A549 (cell line): ENCODE measurements around the gene RASGRP2. TPM values are rescaled to one million over a fixed set of nuclear protein-coding genes. Genes with fewer than 3 reads are reported as not detected.
A peak's percentile ranks its signal among the peaks of the same experiment; 100 is the strongest.

ENCODE experiments used
- ATAC-seq, 2 experiments: fragments of 200-7000 bp in 1 of 2; fragments of >200 bp in 1 of 2; cut with Nextera tagmentation in 1 of 2; cut with Tn5 transposase in 1 of 2; 3 replicates each; pipeline versions ENCODE4 v1.8.0 to v1.9.1; 2018 to 2020; ENCODE audit warnings: mild to moderate bottlenecking in 1 of 2, moderate library complexity in 1 of 2
- CTCF ChIA-PET: fragments of 300-600 bp; sonication (Branson Sonifier 250); formaldehyde crosslinking; extraction: SDS; loops from one replicate; lab custom pipeline; 2021; ENCODE audit warnings: antibody characterized with exemption, inconsistent platforms; lab: Yijun Ruan, JAX
- POLR2A ChIA-PET: fragments of 350-600 bp; formaldehyde crosslinking; extraction: SDS; loops from one replicate; lab custom pipeline; 2021; ENCODE audit warnings: antibody characterized with exemption, inconsistent platforms; lab: Yijun Ruan, JAX
- DNase-seq, 2 experiments: peaks; one replicate each; pipeline versions ENCODE4 v3.0.0 to v3.0.0-alpha.2; 2011 to 2016; ENCODE audit warnings: low read depth in 1 of 2, low spot score in 1 of 2
- FAIRE-seq: peaks from 2 replicates; lab custom pipeline; 2011; peaks lifted over from hg19 to GRCh38; lab: Jason Lieb, UNC
- H3K27ac ChIP-seq, 2 experiments: fragments of >200 bp; sonication (Bioruptor Twin); formaldehyde crosslinking; 3 replicates each; pipeline ENCODE4 v1.5.1; 2016 to 2017
- H3K4me1 ChIP-seq: fragments of >200 bp; sonication (Bioruptor Twin); formaldehyde crosslinking; 3 replicates; pipeline ENCODE4 v1.6.1; 2016
- H3K4me2 ChIP-seq: fragments of >200 bp; sonication (Bioruptor Twin); formaldehyde crosslinking; 3 replicates; pipeline ENCODE4 v1.6.1; 2016
- H3K4me3 ChIP-seq: fragments of >200 bp; sonication (Bioruptor Twin); formaldehyde crosslinking; 3 replicates; pipeline ENCODE4 v1.5.1; 2016
- H3K9me3 ChIP-seq: fragments of >200 bp; sonication (Bioruptor Twin); formaldehyde crosslinking; 3 replicates; pipeline ENCODE4 v1.6.1; 2016
- CBX8 ChIP-seq: fragments of 200-600 bp; sonication (generic); IDR thresholded peaks from 2 replicates; pipeline ENCODE4 v1.6.1; 2016
- EHMT2 ChIP-seq: fragments of 200-600 bp; sonication (generic); IDR thresholded peaks from 2 replicates; pipeline ENCODE4 v1.6.1; 2016; ENCODE audit warnings: antibody characterized with exemption, low read depth, mild to moderate bottlenecking, moderate library complexity
- ESRRA ChIP-seq: fragments of 150-350 bp; IDR thresholded peaks from 2 replicates; pipeline ENCODE4 v1.6.1; 2014; ENCODE audit warnings: mild to moderate bottlenecking, low read length, borderline replicate concordance
- FOSL2 ChIP-seq, 2 experiments: fragments of 450-650 bp in 1 of 2; fragments of >200 bp in 1 of 2; sonication (Bioruptor Twin) in 1 of 2; formaldehyde crosslinking; IDR thresholded peaks; 2 replicates each; pipeline versions ENCODE4 v1.5.0 to v1.6.1; 2016 to 2020; ENCODE audit warnings: mild to moderate bottlenecking in 1 of 2, moderate library complexity in 1 of 2
- FOXS1 ChIP-seq: fragments of 250-450 bp; sonication (Bioruptor Pico); IDR thresholded peaks from 2 replicates; pipeline ENCODE4 v1.5.0; 2020; ENCODE audit warnings: mild to moderate bottlenecking, moderate library complexity
- GATA3 ChIP-seq: IDR thresholded peaks from 2 replicates; pipeline ENCODE4 v1.6.1; 2012; ENCODE audit warnings: borderline replicate concordance
- HEYL ChIP-seq: fragments of 250-450 bp; sonication (Bioruptor Pico); IDR thresholded peaks from 2 replicates; pipeline ENCODE4 v1.8.0; 2021; ENCODE audit warnings: mild to moderate bottlenecking, moderate library complexity
- HMGXB4 ChIP-seq: fragments of 250-450 bp; sonication (Bioruptor Pico); IDR thresholded peaks from 2 replicates; pipeline ENCODE4 v1.5.0; 2021; ENCODE audit warnings: mild to moderate bottlenecking, moderate library complexity, borderline replicate concordance
- HOXA7 ChIP-seq: fragments of 250-450 bp; sonication (Bioruptor Pico); IDR thresholded peaks from 2 replicates; pipeline ENCODE4 v1.5.0; 2020; ENCODE audit warnings: mild to moderate bottlenecking, moderate library complexity
- HOXB13 ChIP-seq: fragments of 250-450 bp; sonication (Bioruptor Pico); IDR thresholded peaks from 2 replicates; pipeline ENCODE4 v1.5.0; 2020; ENCODE audit warnings: low read depth, mild to moderate bottlenecking, moderate library complexity
- HOXB5 ChIP-seq: fragments of 250-450 bp; sonication (Bioruptor Pico); IDR thresholded peaks from 2 replicates; pipeline ENCODE4 v1.5.0; 2020; ENCODE audit warnings: mild to moderate bottlenecking, moderate library complexity
- JUN ChIP-seq, 2 experiments: fragments of >200 bp; sonication (Bioruptor Twin); formaldehyde crosslinking; IDR thresholded peaks; 2 replicates in 1 of 2; 3 replicates in 1 of 2; pipeline ENCODE4 v1.6.1; 2016 to 2017
- JUNB ChIP-seq: fragments of >200 bp; sonication (Bioruptor Twin); formaldehyde crosslinking; IDR thresholded peaks from 2 replicates; pipeline ENCODE4 v1.6.1; 2016
- KDM1A ChIP-seq: fragments of 200-600 bp; sonication (generic); IDR thresholded peaks from 2 replicates; pipeline ENCODE4 v1.6.1; 2016; ENCODE audit warnings: low read depth, mild to moderate bottlenecking
- MAZ ChIP-seq: fragments of 150-350 bp; IDR thresholded peaks from 2 replicates; pipeline ENCODE4 v1.6.1; 2014; ENCODE audit warnings: antibody characterized with exemption, low read depth, low read length, borderline replicate concordance
- NR3C1 ChIP-seq: fragments of >200 bp; sonication (Bioruptor Twin); formaldehyde crosslinking; IDR thresholded peaks from 3 replicates; pipeline ENCODE4 v1.6.1; 2017
- PBX3 ChIP-seq: IDR thresholded peaks from 2 replicates; pipeline ENCODE4 v1.6.1; 2012
- PHF8 ChIP-seq: fragments of 200-600 bp; sonication (generic); IDR thresholded peaks from 2 replicates; pipeline ENCODE4 v1.6.1; 2016; ENCODE audit warnings: low read depth, mild to moderate bottlenecking, antibody characterized with exemption, moderate library complexity, borderline replicate concordance
- RFX5 ChIP-seq: fragments of 450-650 bp; IDR thresholded peaks from 2 replicates; pipeline ENCODE4 v1.7.1; 2014; ENCODE audit warnings: antibody characterized with exemption, mild to moderate bottlenecking, moderate library complexity
- RNF2 ChIP-seq: fragments of 200-600 bp; sonication (generic); IDR thresholded peaks from 2 replicates; pipeline ENCODE4 v1.6.1; 2016; ENCODE audit warnings: low read depth, mild to moderate bottlenecking, antibody characterized with exemption, moderate library complexity, borderline replicate concordance
- SREBF2 ChIP-seq: fragments of 450-650 bp; IDR thresholded peaks from 2 replicates; pipeline ENCODE4 v1.6.1; 2014; ENCODE audit warnings: mild to moderate bottlenecking, moderate library complexity
- ZC3H11A ChIP-seq: fragments of 450-650 bp; IDR thresholded peaks from 2 replicates; pipeline ENCODE4 v1.6.1; 2014; ENCODE audit warnings: antibody characterized with exemption, mild to moderate bottlenecking
- ZSCAN20 ChIP-seq: fragments of 250-450 bp; sonication (Bioruptor Pico); IDR thresholded peaks from 2 replicates; pipeline ENCODE4 v1.8.0; 2022; ENCODE audit warnings: mild to moderate bottlenecking, moderate library complexity
- WGBS: methylation state at CpG from one replicate; pipeline ENCODE4 v1.1.6; 2017; ENCODE audit errors: missing lambda C conversion rate; 5-methylcytosine and 5-hydroxymethylcytosine counted together
- polyA plus RNA-seq, 4 experiments: library from polyadenylated mRNA; depleted of rRNA in 3 of 4; stranded (reverse); fragments of >200 nt; fragmentation: RNase III in 1 of 4; extraction: RNeasy Plus Mini Kit Qiagen cat#74134 plus additional on column Dnase treatment in 1 of 4; gene quantifications; 2 replicates in 3 of 4; 3 replicates in 1 of 4; pipeline ENCODE4 v1.2.3, GENCODE V29; 2011 to 2017
- TF ChIP-seq, protein P1 (sequence below): fragments of 250-450 bp; sonication (Bioruptor Pico); IDR thresholded peaks from 2 replicates; pipeline ENCODE4 v1.5.0; 2020; ENCODE audit warnings: low read depth, mild to moderate bottlenecking, moderate library complexity
- TF ChIP-seq, protein P2 (sequence below): IDR thresholded peaks from 2 replicates; pipeline ENCODE4 v1.6.1; 2012

Gene RASGRP2
- polyA plus RNA-seq, 2 of the 4 experiments (the other 2 are of a cell fraction): 0.88 to 0.89 TPM

- Histone ChIP-seq H3K9me3 (no peaks in the 10 kb centered on the region), H3K27ac (peak overlapping the region; percentile 61 to 84; a peak in 4 of 6 replicates), H3K4me3 (peak overlapping the region; percentile 61), H3K4me2 (peak overlapping the region; percentile 99), H3K4me1 (peaks cover 28% of the 10 kb centered on the region)
- ChIA-PET POLR2A (interaction anchor here (0.5 kb wide), 1 partner anchor 428 kb away, joined by 3 read pairs; the partner anchor contains the start of gene TRMT112), CTCF (interaction anchor here (3.5 to 7.2 kb wide), 2 partner anchors 11 to 42 kb away, joined by 19 to 104 read pairs; partner anchors contain the start of gene PYGM)
- TF ChIP-seq PHF8: no peak
- no peak for TF ChIP-seq KDM1A
- no peak for TF ChIP-seq HEYL (CRISPR knock-in tag)
- TF ChIP-seq PBX3: no peak
- no peak for TF ChIP-seq JUNB
- TF ChIP-seq RFX5: no peak
- no peak for TF ChIP-seq ZC3H11A
- no peak for TF ChIP-seq CBX8
- TF ChIP-seq HOXB13 (CRISPR knock-in tag): no peak
- no peak for TF ChIP-seq MAZ
- no peak for TF ChIP-seq FOXS1 (CRISPR knock-in tag)
- TF ChIP-seq RNF2: no peak
- no peak for TF ChIP-seq EHMT2
- no peak for TF ChIP-seq JUN (IDR thresholded peaks at IDR 0.05)
- no peak for TF ChIP-seq HMGXB4 (CRISPR knock-in tag)
- TF ChIP-seq ESRRA: no peak
- ATAC-seq: peak; percentile 15 to 57; a peak in 5 of 6 replicates
- DNase-seq: peak; percentile 67 to 73
- WGBS: 9% methylated on average over 48 of the region's 52 CpGs
- no peak for FAIRE-seq
These were observed 1.8 kb upstream of the RASGRP2 start for GRCh38 chr11:64745521-64746328.

DNA sequence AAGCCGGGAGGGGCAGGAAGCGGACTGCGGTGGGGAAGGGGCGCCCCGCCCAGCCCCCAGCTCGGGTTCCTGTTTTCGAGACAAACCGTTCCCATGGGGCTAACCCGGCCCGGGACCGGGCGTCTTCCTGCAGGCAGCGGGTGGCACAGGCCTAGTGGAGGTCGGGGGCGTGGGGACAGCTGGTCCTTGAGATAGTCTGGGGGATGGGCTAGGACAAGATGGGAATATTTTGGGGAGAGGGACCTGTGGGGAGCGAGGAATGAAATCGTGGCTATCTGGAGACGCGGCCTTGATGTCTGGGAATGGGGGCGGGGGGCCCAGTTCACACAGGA is 1.2 kb upstream of the RASGRP2 start:
- ATAC-seq: no peak
- peak overlapping the region; percentile 61 to 84; a peak in 5 of 6 replicates for H3K27ac ChIP-seq
- H3K9me3 ChIP-seq: no peaks in the 10 kb centered on the region
- ChIA-PET POLR2A (interaction anchor here (0.5 kb wide), 1 partner anchor 428 kb away, joined by 3 read pairs; the partner anchor contains the start of gene TRMT112), CTCF (interaction anchor here (1.1 to 7.2 kb wide), 7 partner anchors 11 to 390 kb away, joined by 3 to 104 read pairs (median 21); partner anchors contain the start of gene PYGM)
- DNase-seq: no peak
- H3K4me3 ChIP-seq: peak overlapping the region; percentile 61
- TF ChIP-seq EHMT2: no peak
- TF ChIP-seq HOXB5: no peak
- no peak for TF ChIP-seq SREBF2
- TF ChIP-seq ZSCAN20 (CRISPR knock-in tag): no peak
- no peak for TF ChIP-seq HEYL (CRISPR knock-in tag)
- TF ChIP-seq NR3C1: no peak
- no peak for TF ChIP-seq FOSL2 (IDR thresholded peaks at IDR 0.05)
- no peak for TF ChIP-seq FOSL2 (CRISPR knock-in tag; IDR thresholded peaks at IDR 0.05)
- TF ChIP-seq GATA3: no peak
- no peak for TF ChIP-seq RNF2
- no peak for TF ChIP-seq ZC3H11A
- TF ChIP-seq, protein P1, sequence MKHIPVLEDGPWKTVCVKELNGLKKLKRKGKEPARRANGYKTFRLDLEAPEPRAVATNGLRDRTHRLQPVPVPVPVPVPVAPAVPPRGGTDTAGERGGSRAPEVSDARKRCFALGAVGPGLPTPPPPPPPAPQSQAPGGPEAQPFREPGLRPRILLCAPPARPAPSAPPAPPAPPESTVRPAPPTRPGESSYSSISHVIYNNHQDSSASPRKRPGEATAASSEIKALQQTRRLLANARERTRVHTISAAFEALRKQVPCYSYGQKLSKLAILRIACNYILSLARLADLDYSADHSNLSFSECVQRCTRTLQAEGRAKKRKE: no peak
- no peak for TF ChIP-seq HOXA7 (CRISPR knock-in tag)
- TF ChIP-seq, protein P2, sequence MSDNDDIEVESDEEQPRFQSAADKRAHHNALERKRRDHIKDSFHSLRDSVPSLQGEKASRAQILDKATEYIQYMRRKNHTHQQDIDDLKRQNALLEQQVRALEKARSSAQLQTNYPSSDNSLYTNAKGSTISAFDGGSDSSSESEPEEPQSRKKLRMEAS: no peak
- peaks cover 28% of the 10 kb centered on the region for H3K4me1 ChIP-seq
- WGBS: 7% methylated on average over 7 of the region's 20 CpGs
- no peak for FAIRE-seq
- peak overlapping the region; percentile 99 for H3K4me2 ChIP-seq
